Measurements from ENCODE around the gene TFCP2L1. TPM values are rescaled to one million over a fixed set of nuclear protein-coding genes. Genes with fewer than 3 reads are reported as not detected.

The TFCP2L1 gene
- total RNA-seq, 1 experiment from 2014 or later = 2.4 TPM

DNA sequence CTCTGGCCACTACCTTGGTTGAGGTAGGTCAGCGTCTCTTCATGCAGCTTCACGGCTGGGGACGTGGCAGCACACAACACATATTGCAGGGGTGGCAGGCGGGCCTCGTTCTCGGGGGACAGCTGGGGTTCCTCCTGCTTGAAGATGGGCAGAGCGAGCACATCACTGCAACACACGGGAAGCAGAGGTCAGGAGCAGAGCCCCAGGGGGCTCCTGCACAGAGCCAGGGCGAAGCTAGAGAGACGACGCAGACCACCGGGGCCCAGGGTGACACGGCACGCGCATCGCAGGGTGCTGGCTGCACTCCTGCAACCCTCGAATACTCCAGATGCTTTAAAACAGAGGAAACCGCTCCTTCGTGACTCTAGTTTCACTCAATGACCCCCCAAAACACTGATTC is 3.9 kb downstream of the TFCP2L1 start:
- TF ChIP-seq EZH2 (IDR thresholded peaks at IDR 0.05; ENCODE audit: low read length, unreplicated experiment) = no peak
- Histone ChIP-seq H3K4me1 (ENCODE audit: insufficient read depth, low read length) (peaks cover 16% of the 10 kb centered on the region), H3K27me3 (ENCODE audit: low read length) (no peaks in the 10 kb centered on the region), H3K4me2 (ENCODE audit: low read length) (no peak overlapping the region), H3K79me2 (ENCODE audit: low read length) (peaks cover 11% of the 10 kb centered on the region), H2AFZ (ENCODE audit: low read length) (no peak overlapping the region), H3K9ac (ENCODE audit: low read length) (no peak overlapping the region), H3K4me3 (ENCODE audit: low read length) (no peak overlapping the region), H4K20me1 (ENCODE audit: low read length) (no peaks in the 10 kb centered on the region), H3K27ac (ENCODE audit: low read length) (no peak overlapping the region), H3K9me2 (replicated peaks; ENCODE audit: low read length) (no peaks in the 10 kb centered on the region), H3K9me3 (ENCODE audit: low read length) (no peaks in the 10 kb centered on the region), H3F3A (ENCODE audit: low read length, unreplicated experiment) (no peaks in the 10 kb centered on the region), H3K36me3 (ENCODE audit: low read depth, low read length) (no peaks in the 10 kb centered on the region)
- ATAC-seq (no peak), DNase-seq (no peak)
- intact Hi-C loops (cut with micrococcal nuclease) = no loop called here
- no TSS peak for BruUV-seq (replicated peaks)
- POLR2A ChIA-PET (ENCODE audit: unreplicated experiment) = no interaction called here
- CTCF ChIA-PET = no interaction called here

DNA sequence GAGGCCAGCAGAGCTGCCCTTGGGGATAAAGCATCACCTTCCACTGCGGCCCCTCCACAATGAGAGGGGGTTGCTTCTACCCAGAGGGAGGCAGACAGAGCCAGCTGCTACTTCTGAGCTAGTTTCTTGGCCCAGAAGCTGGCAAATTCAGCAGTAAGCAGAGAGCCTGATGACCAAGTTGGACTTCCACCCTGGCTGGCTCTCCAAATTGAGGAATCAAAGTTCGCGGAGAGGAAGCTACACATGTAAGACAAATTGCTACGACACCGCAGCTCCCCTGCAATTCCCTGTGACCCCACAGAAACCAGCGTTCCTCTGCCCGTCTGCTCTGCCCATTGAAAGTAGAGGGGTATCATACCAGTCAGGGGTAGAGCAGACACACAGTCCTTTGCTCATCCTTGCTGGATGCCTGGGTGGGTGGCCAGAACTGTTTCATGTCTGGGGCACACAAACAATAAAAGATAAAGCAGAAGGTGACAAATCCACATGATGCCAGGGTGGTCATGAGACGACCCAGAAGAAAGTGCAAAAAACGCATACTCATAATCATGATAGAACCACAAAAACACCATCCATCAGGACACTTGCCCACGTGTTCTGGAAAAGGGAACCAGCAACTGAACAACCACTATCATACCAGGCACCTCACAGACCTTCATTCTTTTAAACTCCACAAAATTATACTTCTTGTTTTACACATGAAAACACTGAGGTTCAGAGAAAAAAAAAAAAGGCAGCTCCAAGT is 5.4 kb downstream of the TFCP2L1 start:
- H3K9ac ChIP-seq (ENCODE audit: low read length) = no peak overlapping the region
- no peaks in the 10 kb centered on the region for H3F3A ChIP-seq (ENCODE audit: low read length, unreplicated experiment)
- TF ChIP-seq EZH2 (IDR thresholded peaks at IDR 0.05; ENCODE audit: low read length, unreplicated experiment) (no peak), EZH2phosphoT487 (IDR thresholded peaks at IDR 0.05; ENCODE audit: borderline replicate concordance, low read length) (no peak)
- TF ChIP-seq, protein P1, sequence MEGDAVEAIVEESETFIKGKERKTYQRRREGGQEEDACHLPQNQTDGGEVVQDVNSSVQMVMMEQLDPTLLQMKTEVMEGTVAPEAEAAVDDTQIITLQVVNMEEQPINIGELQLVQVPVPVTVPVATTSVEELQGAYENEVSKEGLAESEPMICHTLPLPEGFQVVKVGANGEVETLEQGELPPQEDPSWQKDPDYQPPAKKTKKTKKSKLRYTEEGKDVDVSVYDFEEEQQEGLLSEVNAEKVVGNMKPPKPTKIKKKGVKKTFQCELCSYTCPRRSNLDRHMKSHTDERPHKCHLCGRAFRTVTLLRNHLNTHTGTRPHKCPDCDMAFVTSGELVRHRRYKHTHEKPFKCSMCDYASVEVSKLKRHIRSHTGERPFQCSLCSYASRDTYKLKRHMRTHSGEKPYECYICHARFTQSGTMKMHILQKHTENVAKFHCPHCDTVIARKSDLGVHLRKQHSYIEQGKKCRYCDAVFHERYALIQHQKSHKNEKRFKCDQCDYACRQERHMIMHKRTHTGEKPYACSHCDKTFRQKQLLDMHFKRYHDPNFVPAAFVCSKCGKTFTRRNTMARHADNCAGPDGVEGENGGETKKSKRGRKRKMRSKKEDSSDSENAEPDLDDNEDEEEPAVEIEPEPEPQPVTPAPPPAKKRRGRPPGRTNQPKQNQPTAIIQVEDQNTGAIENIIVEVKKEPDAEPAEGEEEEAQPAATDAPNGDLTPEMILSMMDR (conservative IDR thresholded peaks at IDR 0.05; ENCODE audit: low read depth, low read length) = no peak
- POLR2A ChIA-PET (ENCODE audit: unreplicated experiment) = no interaction called here
- H3K36me3 ChIP-seq (ENCODE audit: low read depth, low read length) = no peaks in the 10 kb centered on the region
- intact Hi-C loops (cut with micrococcal nuclease) = no loop called here
- peaks cover 16% of the 10 kb centered on the region for H3K4me1 ChIP-seq (ENCODE audit: insufficient read depth, low read length)
- no peaks in the 10 kb centered on the region for H3K27me3 ChIP-seq (ENCODE audit: low read length)
- no peak for ATAC-seq
- no peaks in the 10 kb centered on the region for H3K9me2 ChIP-seq (replicated peaks; ENCODE audit: low read length)
- H3K9me3 ChIP-seq (ENCODE audit: low read length) = no peaks in the 10 kb centered on the region
- no peak overlapping the region for H3K27ac ChIP-seq (ENCODE audit: low read length)
- H4K20me1 ChIP-seq (ENCODE audit: low read length) = no peaks in the 10 kb centered on the region
- H3K4me3 ChIP-seq (ENCODE audit: low read length) = no peak overlapping the region
- CTCF ChIA-PET = interaction anchor here (0.7 kb wide), 1 partner anchor 17 kb away, joined by 6 read pairs; no protein-coding TSS in a partner anchor
- H3K79me2 ChIP-seq (ENCODE audit: low read length) = peaks cover 11% of the 10 kb centered on the region
- BruUV-seq (replicated peaks) = no TSS peak
- H3K4me2 ChIP-seq (ENCODE audit: low read length) = no peak overlapping the region
- no peak overlapping the region for H2AFZ ChIP-seq (ENCODE audit: low read length)
- DNase-seq = no peak

DNA sequence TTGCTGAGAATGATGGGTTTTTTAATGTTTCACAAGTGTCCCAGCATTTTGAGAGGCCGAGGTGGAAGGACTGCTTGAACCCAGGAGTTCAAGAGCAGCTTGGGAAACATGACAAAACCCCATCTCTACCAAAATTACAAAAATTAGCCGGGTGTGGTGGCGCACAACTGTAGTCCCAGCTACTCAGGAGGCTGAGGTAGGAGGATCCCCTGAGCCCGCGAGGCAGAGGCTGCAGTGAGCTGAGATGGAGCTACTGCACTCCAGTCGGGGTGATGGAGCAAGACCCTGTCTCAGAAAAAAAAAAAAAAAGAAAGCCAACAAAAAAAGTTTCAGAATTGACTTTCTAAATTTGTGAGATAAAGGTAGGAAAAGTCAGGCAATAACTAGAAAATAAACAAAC is 8.7 kb downstream of the TFCP2L1 start:
- Histone ChIP-seq H3K9me2 (replicated peaks; ENCODE audit: low read length) (no peaks in the 10 kb centered on the region), H3K36me3 (ENCODE audit: low read depth, low read length) (no peaks in the 10 kb centered on the region), H3F3A (ENCODE audit: low read length, unreplicated experiment) (no peaks in the 10 kb centered on the region), H2AFZ (ENCODE audit: low read length) (no peak overlapping the region), H3K4me2 (ENCODE audit: low read length) (no peak overlapping the region), H3K27ac (ENCODE audit: low read length) (no peak overlapping the region), H3K4me3 (ENCODE audit: low read length) (no peak overlapping the region), H3K4me1 (ENCODE audit: insufficient read depth, low read length) (no peaks in the 10 kb centered on the region), H3K9ac (ENCODE audit: low read length) (no peak overlapping the region), H3K27me3 (ENCODE audit: low read length) (no peaks in the 10 kb centered on the region), H4K20me1 (ENCODE audit: low read length) (no peaks in the 10 kb centered on the region), H3K79me2 (ENCODE audit: low read length) (no peaks in the 10 kb centered on the region), H3K9me3 (ENCODE audit: low read length) (no peaks in the 10 kb centered on the region)
- ATAC-seq (no peak), DNase-seq (no peak)
- POLR2A ChIA-PET (ENCODE audit: unreplicated experiment) = no interaction called here
- CTCF ChIA-PET = no interaction called here
- intact Hi-C loops (cut with micrococcal nuclease) = no loop called here
- TF ChIP-seq, protein P1 (conservative IDR thresholded peaks at IDR 0.05; ENCODE audit: low read depth, low read length) = no peak
- TF ChIP-seq EZH2 (IDR thresholded peaks at IDR 0.05; ENCODE audit: low read length, unreplicated experiment) (no peak), EZH2phosphoT487 (IDR thresholded peaks at IDR 0.05; ENCODE audit: borderline replicate concordance, low read length) (no peak)
- BruUV-seq (replicated peaks) = no TSS peak
